ENCODE measurements around the gene IFNG. TPM values are rescaled to one million over a fixed set of nuclear protein-coding genes. Genes with fewer than 3 reads are reported as not detected.

Gene IFNG
- total RNA-seq, 1 experiment from 2014 or later: not detected

- Mint-ChIP-seq H3K36me3 (ENCODE audit: insufficient read depth, unreplicated experiment) (no peaks in the 10 kb centered on the region), H3K27ac (ENCODE audit: unreplicated experiment) (no peak overlapping the region), H3K4me3 (ENCODE audit: unreplicated experiment) (no peak overlapping the region), H3K9me3 (ENCODE audit: unreplicated experiment) (no peaks in the 10 kb centered on the region), H3K27me3 (ENCODE audit: insufficient read depth, unreplicated experiment) (no peaks in the 10 kb centered on the region), H3K4me1 (ENCODE audit: low read depth, unreplicated experiment) (no peaks in the 10 kb centered on the region)
- Histone ChIP-seq H3K36me3 (ENCODE audit: control insufficient read depth, insufficient read depth, low read length) (no peaks in the 10 kb centered on the region), H3K27me3 (replicated peaks; ENCODE audit: control insufficient read depth, insufficient read depth, low read length) (no peaks in the 10 kb centered on the region), H3K9me3 (no peaks in the 10 kb centered on the region), H3K4me1 (peaks cover 12% of the 10 kb centered on the region), H3K4me3 (ENCODE audit: low read depth, low read length) (no peak overlapping the region)
- no TSS peak for BruUV-seq (replicated peaks)
- no peak for TF ChIP-seq CTCF (IDR thresholded peaks at IDR 0.05; ENCODE audit: insufficient read depth in 1 of 2, low read depth in 1 of 2, low read length in 1 of 2, severe bottlenecking in 1 of 2, unreplicated experiment in 1 of 2)
- CTCF ChIA-PET: no interaction called here
- intact Hi-C loops (cut with micrococcal nuclease; ENCODE audit: unreplicated experiment): no loop called here
- POLR2A ChIA-PET: no interaction called here
- no peak for DNase-seq
Measured at GRCh38 chr12:68111995-68112394, 47.5 kb downstream of the IFNG start.

- Mint-ChIP-seq H3K4me3 (ENCODE audit: unreplicated experiment) (no peak overlapping the region), H3K36me3 (ENCODE audit: insufficient read depth, unreplicated experiment) (no peaks in the 10 kb centered on the region), H3K27me3 (ENCODE audit: insufficient read depth, unreplicated experiment) (no peaks in the 10 kb centered on the region), H3K27ac (ENCODE audit: unreplicated experiment) (no peak overlapping the region), H3K4me1 (ENCODE audit: low read depth, unreplicated experiment) (no peaks in the 10 kb centered on the region), H3K9me3 (ENCODE audit: unreplicated experiment) (no peaks in the 10 kb centered on the region)
- DNase-seq: peak in 1 of 2 experiments; percentile 19
- Histone ChIP-seq H3K27me3 (replicated peaks; ENCODE audit: control insufficient read depth, insufficient read depth, low read length) (no peaks in the 10 kb centered on the region), H3K9me3 (no peaks in the 10 kb centered on the region), H3K4me3 (ENCODE audit: low read depth, low read length) (no peak overlapping the region), H3K36me3 (ENCODE audit: control insufficient read depth, insufficient read depth, low read length) (no peaks in the 10 kb centered on the region), H3K4me1 (peaks cover 12% of the 10 kb centered on the region)
- intact Hi-C loops (cut with micrococcal nuclease; ENCODE audit: unreplicated experiment): no loop called here
- POLR2A ChIA-PET: no interaction called here
- no TSS peak for BruUV-seq (replicated peaks)
- no peak for TF ChIP-seq CTCF (IDR thresholded peaks at IDR 0.05; ENCODE audit: insufficient read depth in 1 of 2, low read depth in 1 of 2, low read length in 1 of 2, severe bottlenecking in 1 of 2, unreplicated experiment in 1 of 2)
- CTCF ChIA-PET: no interaction called here
Measured at GRCh38 chr12:68109444-68110217, 49.9 kb downstream of the IFNG start.

- H3K4me3 Mint-ChIP-seq (ENCODE audit: unreplicated experiment): no peak overlapping the region
- Histone ChIP-seq H3K9me3 (no peaks in the 10 kb centered on the region), H3K4me3 (ENCODE audit: low read depth, low read length) (no peak overlapping the region), H3K27me3 (replicated peaks; ENCODE audit: control insufficient read depth, insufficient read depth, low read length) (no peaks in the 10 kb centered on the region), H3K36me3 (ENCODE audit: control insufficient read depth, insufficient read depth, low read length) (no peaks in the 10 kb centered on the region), H3K4me1 (peaks cover 12% of the 10 kb centered on the region)
- H3K27ac Mint-ChIP-seq (ENCODE audit: unreplicated experiment): no peak overlapping the region
- no peaks in the 10 kb centered on the region for H3K9me3 Mint-ChIP-seq (ENCODE audit: unreplicated experiment)
- POLR2A ChIA-PET: no interaction called here
- CTCF ChIA-PET: no interaction called here
- BruUV-seq (replicated peaks): no TSS peak
- no peaks in the 10 kb centered on the region for H3K27me3 Mint-ChIP-seq (ENCODE audit: insufficient read depth, unreplicated experiment)
- no peak for TF ChIP-seq CTCF (IDR thresholded peaks at IDR 0.05; ENCODE audit: insufficient read depth in 1 of 2, low read depth in 1 of 2, low read length in 1 of 2, severe bottlenecking in 1 of 2, unreplicated experiment in 1 of 2)
- no peaks in the 10 kb centered on the region for H3K36me3 Mint-ChIP-seq (ENCODE audit: insufficient read depth, unreplicated experiment)
- DNase-seq: no peak
- no peaks in the 10 kb centered on the region for H3K4me1 Mint-ChIP-seq (ENCODE audit: low read depth, unreplicated experiment)
- intact Hi-C loops (cut with micrococcal nuclease; ENCODE audit: unreplicated experiment): no loop called here
Measured at GRCh38 chr12:68109001-68109400, 50.5 kb downstream of the IFNG start.
